Prostate gland (tissue), 2 donors: ENCODE data around the gene GABARAPL2.

Experiments
- POLR2A ChIP-seq: fragments of 450-650 bp; IDR thresholded peaks from one replicate; pipeline ENCODE4 v1.6.1; 2016; ENCODE audit warnings: antibody characterized with exemption, mild to moderate bottlenecking
- POLR2AphosphoS5 ChIP-seq: sonication (generic); formaldehyde crosslinking; IDR thresholded peaks from one replicate; pipeline ENCODE4 v1.6.1; 2017; ENCODE audit warnings: antibody characterized with exemption
- TF ChIP-seq, protein P1 (sequence below), 4 experiments: fragments of 200-600 bp in 2 of 4; fragments of 450-650 bp in 2 of 4; sonication (generic) in 2 of 4; IDR thresholded peaks; 1 replicate in 3 of 4; 2 replicates in 1 of 4; pipeline ENCODE4 v1.5.1; 2016 to 2019; ENCODE audit warnings: antibody characterized with exemption in 4 of 4, mild to moderate bottlenecking in 2 of 4, moderate library complexity in 2 of 4

DNA sequence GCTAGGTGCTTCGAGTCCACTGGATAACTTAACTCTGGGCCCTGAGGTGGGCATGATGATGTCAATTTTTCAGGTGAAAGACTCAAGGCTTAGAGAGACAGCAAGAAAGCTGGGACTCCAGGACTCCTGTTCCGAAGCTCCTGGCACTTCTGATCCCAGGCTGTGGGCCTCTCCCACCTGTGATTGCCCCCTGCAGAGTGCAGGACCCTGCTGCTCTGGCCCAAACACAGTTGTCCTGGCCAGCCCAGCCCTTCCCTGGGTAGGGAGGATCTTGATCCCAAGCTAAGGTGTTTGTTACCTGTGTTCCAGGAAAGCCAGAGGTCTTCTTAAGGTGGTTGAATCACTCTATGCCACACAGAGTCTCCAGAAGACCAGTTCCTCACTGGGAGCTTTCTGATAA, 33.4 kb upstream of the GABARAPL2 start:
- TF ChIP-seq POLR2AphosphoS5 (no peak), POLR2A (no peak)
- TF ChIP-seq, protein P1, sequence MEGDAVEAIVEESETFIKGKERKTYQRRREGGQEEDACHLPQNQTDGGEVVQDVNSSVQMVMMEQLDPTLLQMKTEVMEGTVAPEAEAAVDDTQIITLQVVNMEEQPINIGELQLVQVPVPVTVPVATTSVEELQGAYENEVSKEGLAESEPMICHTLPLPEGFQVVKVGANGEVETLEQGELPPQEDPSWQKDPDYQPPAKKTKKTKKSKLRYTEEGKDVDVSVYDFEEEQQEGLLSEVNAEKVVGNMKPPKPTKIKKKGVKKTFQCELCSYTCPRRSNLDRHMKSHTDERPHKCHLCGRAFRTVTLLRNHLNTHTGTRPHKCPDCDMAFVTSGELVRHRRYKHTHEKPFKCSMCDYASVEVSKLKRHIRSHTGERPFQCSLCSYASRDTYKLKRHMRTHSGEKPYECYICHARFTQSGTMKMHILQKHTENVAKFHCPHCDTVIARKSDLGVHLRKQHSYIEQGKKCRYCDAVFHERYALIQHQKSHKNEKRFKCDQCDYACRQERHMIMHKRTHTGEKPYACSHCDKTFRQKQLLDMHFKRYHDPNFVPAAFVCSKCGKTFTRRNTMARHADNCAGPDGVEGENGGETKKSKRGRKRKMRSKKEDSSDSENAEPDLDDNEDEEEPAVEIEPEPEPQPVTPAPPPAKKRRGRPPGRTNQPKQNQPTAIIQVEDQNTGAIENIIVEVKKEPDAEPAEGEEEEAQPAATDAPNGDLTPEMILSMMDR (IDR thresholded peaks at IDR 0.05) = no peak
